T-helper 2 cell treated with Interferon-gamma antibody and Interleukin-4, amounts not matched to agents 100 ng/mL and 5 ng/mL, for 36 hours (primary cell): Measurements from ENCODE around the gene LRRC45. TPM values are rescaled to one million over a fixed set of nuclear protein-coding genes. Genes with fewer than 3 reads are reported as not detected.

Experiments used
- intact Hi-C: fragments of 100-400 bp; cut with micrococcal nuclease; formaldehyde crosslinking; loops from one replicate; pipeline ENCODE4 v1.15.1; 2023
- total RNA-seq: library from RNA; stranded (reverse); gene quantifications from 2 replicates; pipeline ENCODE4 v1.2.3, GENCODE V29; 2022

Gene LRRC45
- total RNA-seq, 1 donor from 2014 or later: 46.6 TPM

- intact Hi-C loops: no loop called here
Observed at GRCh38 chr17:81993729-81994592, 29.1 kb upstream of the LRRC45 start.

DNA sequence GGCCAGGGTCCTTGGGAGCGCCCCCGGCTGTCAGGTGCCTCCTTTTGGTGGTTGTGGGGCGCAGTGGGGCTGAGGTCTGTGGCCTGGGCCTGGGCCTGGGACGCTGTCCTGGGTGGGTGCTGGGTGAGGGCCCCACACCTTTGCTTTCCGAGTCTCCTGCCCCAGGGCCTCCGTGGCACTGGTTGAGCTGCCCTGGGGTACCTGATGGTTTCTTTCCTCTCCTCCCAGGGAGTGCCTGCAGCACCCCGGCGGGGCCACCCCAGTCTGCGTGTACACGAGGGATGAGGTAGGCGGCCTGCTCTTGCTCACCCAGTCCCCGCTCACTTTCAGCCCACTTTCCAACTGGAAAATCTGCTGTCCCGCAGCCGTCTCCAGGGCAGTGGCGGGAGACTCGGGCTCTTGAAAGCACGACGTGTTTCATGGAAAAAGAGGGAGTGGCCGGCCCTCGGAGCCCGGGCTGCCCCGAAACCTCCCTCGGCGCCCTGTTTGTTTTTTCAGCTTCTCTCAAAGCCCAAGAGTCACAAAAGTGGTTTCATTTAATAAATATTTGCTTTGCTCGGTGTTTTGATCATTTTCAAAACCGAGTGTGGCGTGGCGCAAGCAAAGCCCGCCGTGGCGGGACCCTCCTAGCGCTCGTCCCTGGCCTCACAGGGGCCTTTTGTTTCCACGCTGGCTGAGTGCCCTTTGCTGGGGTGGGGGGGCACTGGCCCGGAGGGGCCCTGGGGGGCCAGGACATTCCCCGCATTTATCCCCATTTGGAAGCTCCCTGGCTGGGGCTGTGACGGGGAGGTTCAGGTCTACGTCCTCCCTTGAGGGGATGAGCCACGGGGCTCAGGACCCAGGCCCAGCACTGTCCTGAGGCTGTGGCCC is 28.3 kb upstream of the LRRC45 start:
- intact Hi-C loops: no loop called here

DNA sequence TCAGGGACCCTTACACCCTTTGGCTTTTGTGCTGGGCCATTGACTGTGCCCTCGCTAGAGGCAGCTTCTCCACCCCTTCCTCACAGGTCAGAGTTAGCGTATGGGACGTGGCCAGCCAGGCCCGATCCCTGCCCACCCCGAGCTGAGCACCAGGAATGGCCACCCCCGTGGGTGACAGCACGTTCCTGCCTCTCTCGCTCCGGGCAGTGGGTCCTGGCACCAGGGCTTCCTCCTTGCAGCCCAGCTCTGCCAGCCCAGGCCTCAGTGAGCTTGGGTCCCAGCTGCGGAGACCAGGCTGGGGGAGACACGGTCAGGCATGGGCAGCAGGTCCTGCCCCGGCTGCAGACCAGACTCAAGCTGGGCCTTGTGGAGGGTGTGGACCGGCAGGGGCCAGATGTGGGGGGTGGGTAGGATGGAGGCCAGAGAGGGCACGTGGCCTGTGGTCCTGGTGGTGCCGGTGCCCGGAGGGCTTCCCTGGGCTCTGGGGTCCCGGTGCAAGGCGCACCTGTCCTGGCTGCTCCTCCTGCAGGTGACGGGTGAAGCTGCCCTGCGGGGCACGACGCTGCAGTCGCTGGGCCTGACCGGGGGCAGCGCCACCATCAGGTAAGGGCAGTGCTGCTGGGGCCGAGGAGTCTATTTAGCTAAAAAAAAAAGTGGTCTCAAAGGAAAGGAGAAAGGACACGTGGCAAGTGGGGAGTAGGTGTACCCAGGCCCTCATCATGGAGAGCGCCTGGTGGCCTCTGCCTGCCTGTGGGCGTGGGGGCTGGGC is 27.5 kb upstream of the LRRC45 start:
- intact Hi-C loops: no loop called here

DNA sequence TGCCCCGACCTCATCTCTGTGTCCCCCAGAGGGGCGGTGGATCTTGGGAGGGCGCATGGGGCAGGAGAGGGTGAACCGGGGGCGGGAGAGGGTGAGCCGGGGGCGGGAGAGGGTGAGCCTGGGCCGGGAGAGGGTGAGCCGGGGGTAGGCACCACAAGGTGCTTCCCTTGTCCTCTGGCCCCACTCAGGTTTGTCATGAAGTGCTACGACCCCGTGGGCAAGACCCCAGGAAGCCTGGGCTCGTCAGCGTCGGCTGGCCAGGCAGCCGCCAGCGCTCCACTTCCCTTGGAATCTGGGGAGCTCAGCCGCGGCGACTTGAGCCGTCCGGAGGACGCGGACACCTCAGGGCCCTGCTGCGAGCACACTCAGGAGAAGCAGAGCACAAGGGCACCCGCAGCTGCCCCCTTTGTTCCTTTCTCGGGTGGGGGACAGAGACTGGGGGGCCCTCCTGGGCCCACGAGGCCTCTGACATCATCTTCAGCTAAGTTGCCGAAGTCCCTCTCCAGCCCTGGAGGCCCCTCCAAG is 26.8 kb upstream of the LRRC45 start:
- intact Hi-C loops: no loop called here

- intact Hi-C loops: no loop called here
Observed at GRCh38 chr17:81996757-81997441, 26.2 kb upstream of the LRRC45 start.

DNA sequence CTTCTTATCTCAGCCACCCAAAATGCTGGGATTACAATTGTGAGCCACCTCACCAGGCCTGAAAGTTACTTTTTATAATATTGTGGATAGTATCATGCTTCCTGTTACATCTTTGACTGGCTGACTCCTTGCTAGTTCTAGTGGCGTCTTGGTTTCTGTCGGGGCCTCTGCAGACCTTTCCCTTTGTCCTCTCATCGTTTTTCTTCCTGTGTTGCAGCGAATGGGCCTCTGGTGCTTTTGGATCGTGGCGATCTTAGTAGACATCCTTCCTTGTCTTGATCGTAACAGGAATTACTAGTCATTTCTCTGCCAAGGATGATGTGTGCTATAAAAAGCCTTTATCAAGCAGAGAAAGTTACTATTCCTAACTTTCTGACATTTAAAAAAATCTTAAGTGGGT is 24.9 kb upstream of the LRRC45 start:
- intact Hi-C loops: no loop called here

GRCh38 chr17:81998691-81999438 is 24.2 kb upstream of the LRRC45 start:
- intact Hi-C loops: no loop called here

GRCh38 chr17:81999587-81999975 is 23.5 kb upstream of the LRRC45 start:
- intact Hi-C loops: no loop called here

DNA sequence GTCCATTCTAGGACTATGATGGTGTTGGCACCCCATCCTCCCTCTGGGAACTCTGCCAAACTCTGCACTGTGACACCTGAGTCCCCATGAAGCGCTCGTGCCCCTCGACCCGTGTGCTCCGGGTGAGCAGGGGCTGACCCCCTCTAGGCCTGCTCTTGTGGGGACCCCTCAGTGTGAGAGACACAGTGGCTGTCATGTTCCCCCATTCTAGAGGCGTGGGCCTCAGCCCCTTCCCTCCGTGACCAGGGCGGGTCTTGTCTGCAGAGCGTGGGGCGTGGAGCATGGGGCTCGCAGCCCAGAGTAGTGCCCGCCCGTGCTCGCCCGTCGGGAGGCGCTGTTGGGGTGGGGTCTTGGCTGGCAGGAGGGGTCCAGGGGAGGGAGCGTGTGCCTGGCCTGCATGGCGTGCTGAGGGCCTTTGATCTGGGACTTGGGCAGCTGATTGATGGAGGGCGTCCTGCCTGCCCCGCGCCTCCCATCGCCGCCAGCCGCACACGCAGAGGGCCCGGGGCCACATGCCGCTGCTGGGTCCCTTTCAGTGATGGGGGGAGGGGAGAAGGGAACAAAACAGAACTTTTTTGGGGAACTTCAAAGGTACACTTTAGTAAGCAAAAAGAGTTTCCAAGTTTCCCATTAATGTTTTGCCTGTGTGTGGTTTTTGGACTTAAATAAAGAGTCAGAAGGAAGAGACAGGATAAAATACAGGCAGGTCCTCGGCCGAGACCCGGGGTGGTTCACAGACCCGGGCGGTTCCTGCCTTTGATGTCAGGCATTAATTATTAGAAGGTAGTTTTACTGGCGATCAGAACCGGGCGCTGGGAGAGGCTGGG is 22.9 kb upstream of the LRRC45 start:
- intact Hi-C loops: no loop called here

DNA sequence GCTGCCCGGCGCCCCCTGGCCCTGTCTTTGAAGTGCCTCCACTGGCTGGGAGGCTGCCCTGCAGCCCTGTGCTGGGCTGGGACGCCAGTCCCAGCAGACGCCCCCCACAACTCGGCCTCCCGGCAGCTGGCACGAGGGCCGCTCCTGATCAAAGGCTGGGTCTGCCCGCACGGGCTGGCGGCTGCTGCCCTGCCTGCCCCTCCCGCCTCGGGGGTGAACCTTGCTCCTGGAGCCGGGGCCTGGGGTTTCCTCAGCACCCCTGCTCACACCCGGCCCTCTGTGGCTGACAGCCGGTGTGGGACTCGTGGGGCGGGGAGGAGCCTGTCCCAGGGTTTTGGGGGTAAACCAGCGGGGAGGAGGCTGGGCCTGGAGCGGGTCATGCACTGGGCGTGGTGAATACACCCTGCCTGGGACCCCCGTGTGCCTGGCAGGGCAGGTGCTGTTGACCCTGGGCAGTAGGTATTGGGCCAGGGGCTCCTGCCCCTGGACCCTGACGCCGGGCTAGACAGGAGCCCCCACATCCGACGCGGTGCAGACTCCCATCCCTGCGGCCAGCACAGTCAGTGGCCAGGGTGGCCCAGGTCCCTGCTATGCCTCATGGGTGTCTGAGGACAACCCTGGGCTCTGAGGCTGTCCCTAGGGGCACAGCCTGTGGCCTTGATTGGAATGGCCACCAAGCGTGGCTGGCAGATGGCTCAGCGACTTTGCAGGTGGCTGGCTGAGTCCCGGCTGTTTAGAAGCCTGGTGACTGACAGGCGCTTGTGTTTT is 22.1 kb upstream of the LRRC45 start:
- intact Hi-C loops: no loop called here

- intact Hi-C loops: no loop called here
Observed at GRCh38 chr17:82001571-82002056, 21.5 kb upstream of the LRRC45 start.

DNA sequence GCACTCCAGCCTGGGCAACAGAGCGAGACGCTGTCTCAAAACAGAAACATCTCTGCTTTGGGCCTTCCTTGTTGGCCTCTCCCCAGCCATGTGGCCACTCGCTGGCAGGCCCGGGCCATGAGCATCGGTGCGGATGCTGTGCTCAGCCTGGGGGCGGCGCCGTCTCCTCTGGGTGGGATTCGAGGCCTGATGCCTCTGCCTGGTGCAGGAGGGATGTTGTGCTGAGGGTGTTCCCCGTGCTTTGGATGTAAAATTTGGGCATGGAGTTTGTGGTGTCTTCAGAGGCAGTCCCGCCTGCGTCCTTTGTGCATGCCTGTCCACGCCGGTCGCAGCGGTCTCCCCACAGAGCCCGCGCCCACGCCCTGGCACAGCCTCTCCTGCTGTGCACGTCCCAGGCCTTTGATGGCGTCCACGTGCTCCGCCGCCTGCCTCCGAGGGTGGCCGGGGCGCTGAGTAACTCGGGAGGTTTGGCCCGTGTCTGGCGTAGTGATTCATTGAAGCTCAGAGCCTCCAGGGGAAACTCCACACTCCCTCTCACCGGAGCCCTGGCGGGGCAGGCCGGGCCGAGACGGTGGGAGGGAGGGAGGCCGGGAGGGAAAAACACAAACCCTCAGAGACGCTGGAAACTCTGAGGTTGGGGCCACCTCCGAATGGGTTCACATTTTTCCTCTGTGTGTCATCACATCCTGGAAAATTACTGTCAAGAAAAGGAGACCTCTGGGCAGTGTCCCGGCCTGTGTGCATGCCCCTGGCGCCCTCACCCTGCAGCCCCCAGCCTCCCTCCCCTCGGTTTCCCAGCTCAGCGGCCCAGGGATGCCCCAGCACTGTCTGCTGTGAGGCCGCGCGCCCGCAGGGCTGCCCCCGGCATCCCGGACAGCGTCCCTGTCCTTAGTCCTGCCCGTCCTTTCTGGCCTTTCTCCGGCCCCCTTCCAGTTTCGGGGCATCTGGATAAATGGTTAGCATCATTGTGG is 19.4 kb upstream of the LRRC45 start:
- intact Hi-C loops: no loop called here

DNA sequence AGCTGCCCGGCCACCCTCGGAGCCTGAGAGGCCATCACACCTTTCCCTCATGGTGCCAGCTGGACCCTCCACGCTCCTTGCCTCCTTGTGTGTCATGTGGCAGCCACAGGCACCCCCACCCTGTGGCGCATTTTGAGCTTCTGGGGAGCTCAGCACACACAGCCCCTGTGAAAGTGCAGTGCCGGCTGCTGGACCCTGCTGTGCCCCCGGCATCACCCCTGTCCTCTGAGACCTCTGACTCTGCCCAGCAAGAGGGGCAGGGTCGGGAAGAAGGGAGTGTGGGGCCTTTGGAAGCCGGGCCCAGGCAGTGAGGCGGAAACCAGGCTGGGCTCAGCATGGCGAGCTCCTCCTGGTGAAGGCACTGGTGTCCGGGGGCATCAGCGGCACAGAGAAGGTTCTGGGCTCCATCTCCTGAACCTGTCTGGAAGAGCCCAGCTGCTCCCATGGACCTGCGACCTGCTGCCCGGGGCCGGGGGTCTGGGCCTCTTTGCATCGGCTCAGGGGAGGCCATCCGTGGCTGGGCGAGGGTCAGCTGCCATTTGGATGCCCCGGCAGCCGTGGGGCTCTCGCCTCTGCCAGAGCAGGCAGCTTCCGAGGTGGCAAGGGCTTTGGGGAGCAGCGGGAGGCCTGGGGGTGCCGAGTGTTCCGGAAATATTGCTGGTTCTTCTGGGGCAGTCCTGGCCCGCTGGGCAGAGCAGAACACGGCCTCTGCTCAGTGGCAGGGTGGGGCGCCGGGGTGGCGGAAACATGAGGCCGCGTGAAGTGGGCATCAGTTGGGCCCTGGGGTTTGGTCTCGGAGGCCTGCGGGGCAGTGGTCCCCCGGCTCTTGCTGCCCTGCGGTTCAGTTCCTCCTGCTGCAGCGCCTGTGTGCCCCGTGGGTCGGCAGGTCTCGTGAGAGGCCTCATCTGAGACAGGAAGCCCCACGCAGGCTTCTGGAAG is 18.3 kb upstream of the LRRC45 start:
- intact Hi-C loops: no loop called here

- intact Hi-C loops: no loop called here
Observed at GRCh38 chr17:82005701-82006348, 17.3 kb upstream of the LRRC45 start.

DNA sequence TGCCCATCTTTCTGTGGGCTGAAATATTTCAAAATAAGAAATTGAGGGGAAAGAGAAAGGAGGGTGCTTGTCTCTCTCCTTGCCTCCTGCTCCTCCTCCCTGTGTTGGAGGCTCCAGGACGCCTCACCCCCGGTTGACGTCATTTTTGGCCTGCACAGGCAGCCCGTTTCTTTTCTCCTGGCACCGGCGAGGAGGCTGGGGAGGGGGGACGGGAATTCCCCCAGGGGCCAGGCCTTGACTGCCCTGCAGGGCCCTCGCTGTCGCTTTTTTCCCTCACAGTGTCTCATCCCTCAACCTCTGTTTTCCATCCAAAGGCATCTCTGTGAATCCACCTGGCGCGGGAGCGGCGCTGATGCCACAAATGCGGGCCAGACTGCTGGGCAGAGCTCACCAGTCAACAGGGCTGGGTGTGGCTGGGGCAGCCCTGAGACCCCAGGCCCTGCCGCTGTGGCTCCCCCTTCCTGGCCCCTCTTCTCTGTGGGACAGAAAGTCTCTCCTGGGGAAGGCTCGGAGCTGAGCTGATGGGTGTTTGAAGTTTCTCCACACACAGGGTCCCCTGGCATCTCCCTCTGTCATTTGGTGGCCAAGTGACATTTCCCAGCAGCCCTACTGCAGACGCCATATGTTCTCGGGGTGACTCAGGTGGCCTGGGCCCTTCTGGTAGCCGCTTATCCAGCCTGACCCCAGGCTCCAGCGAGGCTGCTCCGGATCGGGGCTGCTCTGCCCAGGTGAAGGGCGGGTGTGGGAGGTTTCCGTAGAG is 16.5 kb upstream of the LRRC45 start:
- intact Hi-C loops: no loop called here
